HepG2 (cell line): ENCODE data around the gene RRAGA. TPM values are rescaled to one million over a fixed set of nuclear protein-coding genes. Genes with fewer than 3 reads are reported as not detected.

Experiments
- BORCS8-MEF2B ChIP-seq: sonication (generic); formaldehyde crosslinking; IDR thresholded peaks from 2 replicates; pipeline ENCODE4 v1.8.0; 2022; ENCODE audit warnings: mild to moderate bottlenecking, missing genetic modification reagents
- CCDC6 ChIP-seq: sonication (generic); formaldehyde crosslinking; IDR thresholded peaks from 2 replicates; pipeline ENCODE4 v1.8.1; 2022; ENCODE audit warnings: mild to moderate bottlenecking, missing genetic modification reagents, moderate library complexity
- CREM ChIP-seq, 2 experiments: sonication (generic) in 1 of 2; formaldehyde crosslinking in 1 of 2; IDR thresholded peaks; 2 replicates each; pipeline versions ENCODE4 v1.4.0 to v1.6.1; 2016 to 2020; ENCODE audit warnings: antibody characterized with exemption in 1 of 2, mild to moderate bottlenecking in 1 of 2, missing genetic modification reagents in 1 of 2
- ELF3 ChIP-seq: IDR thresholded peaks from 2 replicates; pipeline ENCODE4 v1.6.1; 2016; ENCODE audit warnings: missing genetic modification reagents, missing compliant biosample characterization
- FOXA3 ChIP-seq: IDR thresholded peaks from 2 replicates; pipeline ENCODE4 v1.6.1; 2016; ENCODE audit warnings: missing genetic modification reagents, missing compliant biosample characterization
- MAZ ChIP-seq, 2 experiments: sonication (generic) in 1 of 2; formaldehyde crosslinking in 1 of 2; IDR thresholded peaks; 2 replicates each; pipeline versions ENCODE4 v1.5.0 to v1.6.1; 2012 to 2020; ENCODE audit warnings: low read depth in 2 of 2, mild to moderate bottlenecking in 2 of 2, borderline replicate concordance in 1 of 2, improper control_type of control experiment in 1 of 2, low read length in 1 of 2, missing genetic modification reagents in 1 of 2, moderate library complexity in 1 of 2
- MTF2 ChIP-seq: sonication (generic); formaldehyde crosslinking; IDR thresholded peaks from 2 replicates; pipeline ENCODE4 v1.5.0; 2020; ENCODE audit warnings: missing genetic modification reagents, borderline replicate concordance
- NR2C2 ChIP-seq: sonication (generic); formaldehyde crosslinking; IDR thresholded peaks from 2 replicates; pipeline ENCODE4 v1.4.0; 2020; ENCODE audit warnings: missing genetic modification reagents, mild to moderate bottlenecking, moderate library complexity, borderline replicate concordance
- PHF21A ChIP-seq: sonication (generic); formaldehyde crosslinking; IDR thresholded peaks from 2 replicates; pipeline ENCODE4 v1.5.0; 2020; ENCODE audit warnings: mild to moderate bottlenecking, missing genetic modification reagents
- RBM39 ChIP-seq: fragments of 200-400 bp; formaldehyde crosslinking; IDR thresholded peaks from one replicate; pipeline ENCODE4 v1.6.1; 2018; ENCODE audit warnings: antibody characterized with exemption, mild to moderate bottlenecking, low read depth, low read length; ENCODE audit not compliant: poor library complexity, severe bottlenecking
- SMARCC2 ChIP-seq: fragments of 450-650 bp; IDR thresholded peaks from 2 replicates; pipeline ENCODE4 v1.6.1; 2017; ENCODE audit warnings: antibody characterized with exemption, mild to moderate bottlenecking
- SNAPC2 ChIP-seq: sonication (generic); formaldehyde crosslinking; IDR thresholded peaks from 2 replicates; pipeline ENCODE4 v1.8.1; 2022; ENCODE audit warnings: mild to moderate bottlenecking, missing genetic modification reagents
- SP2 ChIP-seq: sonication (generic); formaldehyde crosslinking; IDR thresholded peaks from 2 replicates; pipeline ENCODE4 v1.5.1; 2020; ENCODE audit warnings: mild to moderate bottlenecking, missing genetic modification reagents
- SYNCRIP ChIP-seq: fragments of 200-400 bp; formaldehyde crosslinking; IDR thresholded peaks from 2 replicates; pipeline ENCODE4 v1.6.1; 2018; ENCODE audit warnings: mild to moderate bottlenecking, low read depth, low read length; ENCODE audit not compliant: insufficient read depth
- ZFP1 ChIP-seq: IDR thresholded peaks from 2 replicates; pipeline ENCODE4 v1.6.1; 2016
- ZNF160 ChIP-seq: sonication (generic); formaldehyde crosslinking; IDR thresholded peaks from 2 replicates; pipeline ENCODE4 v1.8.0; 2022; ENCODE audit warnings: mild to moderate bottlenecking, inconsistent platforms, missing genetic modification reagents
- ZNF20 ChIP-seq: sonication (generic); formaldehyde crosslinking; IDR thresholded peaks from 2 replicates; pipeline ENCODE4 v1.4.0; 2020; ENCODE audit warnings: mild to moderate bottlenecking, moderate library complexity, missing genetic modification reagents
- ZNF441 ChIP-seq: sonication (generic); formaldehyde crosslinking; IDR thresholded peaks from 2 replicates; pipeline ENCODE4 v1.7.0; 2021; ENCODE audit warnings: missing genetic modification reagents, borderline replicate concordance
- ZNF543 ChIP-seq: sonication (generic); formaldehyde crosslinking; IDR thresholded peaks from 2 replicates; pipeline ENCODE4 v1.4.0; 2020; ENCODE audit warnings: mild to moderate bottlenecking, missing genetic modification reagents
- ZNF605 ChIP-seq: sonication (generic); formaldehyde crosslinking; IDR thresholded peaks from 2 replicates; pipeline ENCODE4 v1.8.0; 2022; ENCODE audit warnings: mild to moderate bottlenecking, missing genetic modification reagents
- ZNF607 ChIP-seq: sonication (generic); formaldehyde crosslinking; IDR thresholded peaks from 2 replicates; pipeline ENCODE4 v1.5.1; 2020; ENCODE audit warnings: missing genetic modification reagents, mild to moderate bottlenecking, borderline replicate concordance
- polyA plus RNA-seq, 8 experiments: library from polyadenylated mRNA; depleted of rRNA in 3 of 8; stranded (reverse) in 7 of 8; unstranded in 1 of 8; fragments of >200 nt; fragmentation: Illumina TruSeq in 4 of 8; extraction: Trizol in 4 of 8; gene quantifications; 2 replicates each; pipeline versions ENCODE4 v1.2.1 to v1.2.3, GENCODE V29; 2011 to 2016; ENCODE audit warnings: low read depth in 4 of 8, missing spikeins in 1 of 8, mixed read lengths in 1 of 8; ENCODE audit not compliant: insufficient read depth in 1 of 8
- total RNA-seq, 5 experiments: library from RNA; depleted of rRNA; stranded (reverse); fragments of >200 nt; fragmentation: Illumina TruSeq; extraction: Trizol; gene quantifications; 2 replicates each; pipeline ENCODE4 v1.2.3, GENCODE V29; 2016; ENCODE audit warnings: low read depth in 1 of 5
- TF ChIP-seq, protein P1 (sequence below): sonication (generic); formaldehyde crosslinking; IDR thresholded peaks from 2 replicates; pipeline ENCODE4 v1.8.1; 2023; ENCODE audit warnings: mild to moderate bottlenecking, missing genetic modification reagents
- TF ChIP-seq, protein P2 (sequence below): sonication (generic); formaldehyde crosslinking; conservative IDR thresholded peaks from 2 replicates; pipeline ENCODE4 v1.8.0; 2022; ENCODE audit warnings: low read depth, missing genetic modification reagents
- TF ChIP-seq, protein P3 (sequence below): sonication (generic); formaldehyde crosslinking; IDR thresholded peaks from 2 replicates; pipeline ENCODE4 v1.8.1; 2023; ENCODE audit warnings: mild to moderate bottlenecking, missing genetic modification reagents, borderline replicate concordance

RRAGA gene
- total and polyA plus RNA-seq, 2 of the 13 experiments (the other 11 are each of a cell fraction or from before 2014, with no cell fraction given), result 37.5 to 118 TPM

DNA sequence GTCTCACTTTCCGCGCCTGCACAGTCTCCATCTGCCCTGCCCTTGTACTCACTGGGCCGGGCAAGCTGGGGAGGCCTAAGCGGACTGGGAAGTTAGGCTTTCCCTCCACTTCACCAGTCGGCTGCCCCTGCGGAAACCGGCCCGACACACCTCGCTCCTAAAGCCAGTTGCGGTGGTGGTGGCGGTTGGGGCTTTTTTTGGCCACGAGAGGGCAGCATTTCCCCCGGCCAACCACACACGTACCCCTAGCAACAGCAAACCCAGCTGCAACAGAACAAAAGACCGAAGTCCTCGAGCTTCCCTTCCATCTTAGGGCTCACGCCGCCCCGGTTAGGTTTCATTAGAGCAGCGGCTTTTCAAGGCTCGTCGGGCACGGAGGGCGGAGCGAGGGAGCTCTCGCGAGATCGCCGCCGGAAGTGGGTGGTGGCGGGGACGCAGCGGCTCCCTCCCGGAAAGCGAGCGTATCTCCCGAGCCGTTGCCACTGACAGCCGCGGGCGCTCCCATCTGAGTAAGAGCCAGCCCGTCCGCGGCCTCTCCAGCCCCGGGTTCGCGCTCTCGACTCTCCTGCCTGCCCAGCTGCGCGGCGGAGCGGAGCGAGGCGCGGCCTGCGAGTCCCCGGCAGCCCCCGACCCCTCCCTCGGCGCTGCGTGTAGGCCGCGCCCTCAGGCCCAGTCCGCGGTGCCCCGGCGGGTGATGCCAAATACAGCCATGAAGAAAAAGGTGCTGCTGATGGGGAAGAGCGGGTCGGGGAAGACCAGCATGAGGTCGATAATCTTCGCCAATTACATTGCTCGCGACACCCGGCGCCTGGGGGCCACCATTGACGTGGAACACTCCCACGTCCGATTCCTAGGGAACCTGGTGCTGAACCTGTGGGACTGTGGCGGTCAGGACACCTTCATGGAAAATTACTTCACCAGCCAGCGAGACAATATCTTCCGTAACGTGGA is at the start of gene RRAGA (continued):
- TF ChIP-seq MTF2, result no peak; the same call in 1 of the 2 replicates
- no peak for TF ChIP-seq SYNCRIP
- no peak for TF ChIP-seq SMARCC2
- TF ChIP-seq CCDC6, result peak; percentile 87; the same call in 1 of the 2 replicates
- TF ChIP-seq, protein P1, sequence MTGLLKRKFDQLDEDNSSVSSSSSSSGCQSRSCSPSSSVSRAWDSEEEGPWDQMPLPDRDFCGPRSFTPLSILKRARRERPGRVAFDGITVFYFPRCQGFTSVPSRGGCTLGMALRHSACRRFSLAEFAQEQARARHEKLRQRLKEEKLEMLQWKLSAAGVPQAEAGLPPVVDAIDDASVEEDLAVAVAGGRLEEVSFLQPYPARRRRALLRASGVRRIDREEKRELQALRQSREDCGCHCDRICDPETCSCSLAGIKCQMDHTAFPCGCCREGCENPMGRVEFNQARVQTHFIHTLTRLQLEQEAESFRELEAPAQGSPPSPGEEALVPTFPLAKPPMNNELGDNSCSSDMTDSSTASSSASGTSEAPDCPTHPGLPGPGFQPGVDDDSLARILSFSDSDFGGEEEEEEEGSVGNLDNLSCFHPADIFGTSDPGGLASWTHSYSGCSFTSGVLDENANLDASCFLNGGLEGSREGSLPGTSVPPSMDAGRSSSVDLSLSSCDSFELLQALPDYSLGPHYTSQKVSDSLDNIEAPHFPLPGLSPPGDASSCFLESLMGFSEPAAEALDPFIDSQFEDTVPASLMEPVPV (CRISPR knock-in tag), result peak; percentile 66; the same call in 1 of the 2 replicates
- TF ChIP-seq MAZ (IDR thresholded peaks at IDR 0.05; ENCODE audit: borderline replicate concordance, low read depth, low read length), result peak; percentile 67; the same call in 1 of the 2 replicates
- peak; percentile 78; the same call in 1 of the 2 replicates for TF ChIP-seq MAZ (CRISPR knock-in tag; IDR thresholded peaks at IDR 0.05; ENCODE audit: low read depth)
- peak; percentile 65 for TF ChIP-seq RBM39
- TF ChIP-seq ZNF543 (CRISPR knock-in tag), result peak; percentile 91
- TF ChIP-seq, protein P2, sequence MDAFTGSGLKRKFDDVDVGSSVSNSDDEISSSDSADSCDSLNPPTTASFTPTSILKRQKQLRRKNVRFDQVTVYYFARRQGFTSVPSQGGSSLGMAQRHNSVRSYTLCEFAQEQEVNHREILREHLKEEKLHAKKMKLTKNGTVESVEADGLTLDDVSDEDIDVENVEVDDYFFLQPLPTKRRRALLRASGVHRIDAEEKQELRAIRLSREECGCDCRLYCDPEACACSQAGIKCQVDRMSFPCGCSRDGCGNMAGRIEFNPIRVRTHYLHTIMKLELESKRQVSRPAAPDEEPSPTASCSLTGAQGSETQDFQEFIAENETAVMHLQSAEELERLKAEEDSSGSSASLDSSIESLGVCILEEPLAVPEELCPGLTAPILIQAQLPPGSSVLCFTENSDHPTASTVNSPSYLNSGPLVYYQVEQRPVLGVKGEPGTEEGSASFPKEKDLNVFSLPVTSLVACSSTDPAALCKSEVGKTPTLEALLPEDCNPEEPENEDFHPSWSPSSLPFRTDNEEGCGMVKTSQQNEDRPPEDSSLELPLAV (CRISPR knock-in tag), result no peak
- TF ChIP-seq BORCS8-MEF2B (CRISPR knock-in tag), result peak; percentile 88
- TF ChIP-seq FOXA3 (CRISPR knock-in tag), result peak; percentile 76
- peak; percentile 57; the same call in 1 of the 2 replicates for TF ChIP-seq SP2 (CRISPR knock-in tag)
- TF ChIP-seq ZNF607 (CRISPR knock-in tag), result peak; percentile 83; the same call in 1 of the 2 replicates
- TF ChIP-seq ZNF160, result no peak; the same call in 1 of the 2 replicates
- 0 out of 2 replicates have a peak, but pooled peaks have one; percentile 77 for TF ChIP-seq PHF21A (CRISPR knock-in tag)
- peak; percentile 80 for TF ChIP-seq ZNF441
- no peak for TF ChIP-seq ZFP1 (CRISPR knock-in tag)
- peak; percentile 92 for TF ChIP-seq ZNF605
- TF ChIP-seq, protein P3, sequence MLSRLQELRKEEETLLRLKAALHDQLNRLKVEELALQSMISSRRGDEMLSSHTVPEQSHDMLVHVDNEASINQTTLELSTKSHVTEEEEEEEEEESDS, result no peak; the same call in 1 of the 2 replicates
- peak; percentile 60; the same call in 1 of the 2 replicates for TF ChIP-seq NR2C2 (CRISPR knock-in tag)
- no peak; the same call in 1 of the 2 replicates for TF ChIP-seq CREM (IDR thresholded peaks at IDR 0.05)
- no peak for TF ChIP-seq CREM (CRISPR knock-in tag; IDR thresholded peaks at IDR 0.05)
- TF ChIP-seq ZNF20 (CRISPR knock-in tag), result peak; percentile 44; the same call in 1 of the 2 replicates
- peak; percentile 70 for TF ChIP-seq ELF3
- TF ChIP-seq SNAPC2 (CRISPR knock-in tag), result peak; percentile 85
